Measurements from ENCODE around the gene GRAMD1B. TPM values are rescaled to one million over a fixed set of nuclear protein-coding genes. Genes with fewer than 3 reads are reported as not detected.
"Not testable (repeated sequence)": the region's sequence is repeated elsewhere in the genome, so short reads cannot be mapped to it uniquely, and the experiment has no call there.

Gene GRAMD1B
- total RNA-seq, 1 donor from 2014 or later, result 15.0 TPM

DNA sequence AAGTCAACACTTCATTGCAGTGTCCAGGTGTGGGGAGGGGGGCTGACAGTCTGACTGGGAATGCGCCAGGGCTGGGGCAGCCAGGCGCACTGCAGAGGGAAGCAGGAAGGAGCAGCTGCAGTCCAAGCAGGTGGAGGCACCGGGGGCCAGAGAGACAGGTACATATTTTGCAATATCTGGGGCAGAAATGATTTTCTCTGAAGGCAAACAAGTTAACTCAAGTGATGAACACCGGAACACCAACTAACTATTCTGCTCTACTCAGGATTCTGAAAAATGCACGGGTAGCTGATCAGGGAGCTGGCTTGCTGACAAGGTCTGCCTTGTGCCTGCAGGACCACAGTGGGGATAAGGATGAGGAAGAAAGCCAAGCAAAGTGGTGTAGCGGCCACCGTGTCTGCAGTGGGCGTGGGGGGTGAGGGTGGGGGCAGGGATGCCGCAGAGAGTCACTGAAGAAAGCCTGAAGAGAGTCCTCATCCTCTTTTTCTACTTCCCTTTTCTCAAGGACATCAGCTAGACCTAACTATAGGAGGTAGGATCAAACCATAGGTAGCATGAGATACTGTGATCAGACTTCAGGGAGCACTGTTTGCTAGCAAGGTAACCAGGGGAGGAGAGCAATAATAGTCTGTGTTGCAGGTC, 141.0 kb downstream of the GRAMD1B start:
- peaks cover 6% of the 10 kb centered on the region for H3K4me1 Mint-ChIP-seq
- no peaks in the 10 kb centered on the region for H3K27me3 Mint-ChIP-seq
- H3K4me3 Mint-ChIP-seq, result no peak overlapping the region
- intact Hi-C loops (cut with micrococcal nuclease), result no loop called here
- H3K9me3 Mint-ChIP-seq, result no peaks in the 10 kb centered on the region
- ATAC-seq (ENCODE audit: low read depth), result no peak
- POLR2A ChIA-PET, result no interaction called here
- H3K27ac Mint-ChIP-seq, result no peak overlapping the region
- CTCF ChIA-PET, result interaction anchor here (1.1 kb wide), 1 partner anchor 10 kb away, joined by 3 read pairs; no protein-coding TSS in a partner anchor
- no peaks in the 10 kb centered on the region for H3K36me3 Mint-ChIP-seq (ENCODE audit: low read depth)
- TF ChIP-seq, protein P1, sequence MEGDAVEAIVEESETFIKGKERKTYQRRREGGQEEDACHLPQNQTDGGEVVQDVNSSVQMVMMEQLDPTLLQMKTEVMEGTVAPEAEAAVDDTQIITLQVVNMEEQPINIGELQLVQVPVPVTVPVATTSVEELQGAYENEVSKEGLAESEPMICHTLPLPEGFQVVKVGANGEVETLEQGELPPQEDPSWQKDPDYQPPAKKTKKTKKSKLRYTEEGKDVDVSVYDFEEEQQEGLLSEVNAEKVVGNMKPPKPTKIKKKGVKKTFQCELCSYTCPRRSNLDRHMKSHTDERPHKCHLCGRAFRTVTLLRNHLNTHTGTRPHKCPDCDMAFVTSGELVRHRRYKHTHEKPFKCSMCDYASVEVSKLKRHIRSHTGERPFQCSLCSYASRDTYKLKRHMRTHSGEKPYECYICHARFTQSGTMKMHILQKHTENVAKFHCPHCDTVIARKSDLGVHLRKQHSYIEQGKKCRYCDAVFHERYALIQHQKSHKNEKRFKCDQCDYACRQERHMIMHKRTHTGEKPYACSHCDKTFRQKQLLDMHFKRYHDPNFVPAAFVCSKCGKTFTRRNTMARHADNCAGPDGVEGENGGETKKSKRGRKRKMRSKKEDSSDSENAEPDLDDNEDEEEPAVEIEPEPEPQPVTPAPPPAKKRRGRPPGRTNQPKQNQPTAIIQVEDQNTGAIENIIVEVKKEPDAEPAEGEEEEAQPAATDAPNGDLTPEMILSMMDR (IDR thresholded peaks at IDR 0.05), result no peak
- DNase-seq, result no peak

DNA sequence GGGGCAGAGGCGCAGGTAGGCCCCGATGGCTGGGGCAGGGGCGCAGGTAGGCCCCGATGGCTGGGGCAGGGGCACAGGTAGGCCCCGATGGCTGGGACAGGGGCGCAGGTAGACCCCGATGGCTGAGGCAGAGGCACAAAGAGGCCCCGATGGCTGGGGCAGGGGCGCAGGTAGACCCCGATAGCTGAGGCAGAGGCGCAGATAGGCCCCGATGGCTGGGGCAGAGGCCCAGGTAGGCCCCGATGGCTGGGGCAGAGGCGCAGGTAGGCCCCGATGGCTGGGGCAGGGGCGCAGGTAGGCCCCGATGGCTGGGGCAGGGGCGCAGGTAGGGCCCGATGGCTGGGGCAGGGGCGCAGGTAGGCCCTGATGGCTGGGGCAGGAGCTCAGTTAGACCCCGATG, 142.7 kb downstream of the GRAMD1B start:
- H3K36me3 Mint-ChIP-seq (ENCODE audit: low read depth); CTCF ChIA-PET; DNase-seq; intact Hi-C loops (cut with micrococcal nuclease); H3K4me3 Mint-ChIP-seq; H3K27ac Mint-ChIP-seq; ATAC-seq (ENCODE audit: low read depth); H3K9me3 Mint-ChIP-seq; H3K27me3 Mint-ChIP-seq: not testable (repeated sequence)
- POLR2A ChIA-PET, result interaction anchor here (0.5 kb wide), 1 partner anchor 280 kb away, joined by 5 read pairs; no protein-coding TSS in a partner anchor
- peaks cover 18% of the 10 kb centered on the region for H3K4me1 Mint-ChIP-seq

GRCh38 chr11:123573286-123573685, 143.2 kb downstream of the GRAMD1B start:
- intact Hi-C loops (cut with micrococcal nuclease), result no loop called here
- Mint-ChIP-seq H3K9me3 (no peaks in the 10 kb centered on the region), H3K27ac (no peak overlapping the region), H3K4me1 (peaks cover 18% of the 10 kb centered on the region), H3K4me3 (no peak overlapping the region), H3K36me3 (ENCODE audit: low read depth) (no peaks in the 10 kb centered on the region), H3K27me3 (no peaks in the 10 kb centered on the region)
- CTCF ChIA-PET, result interaction anchor here (1.0 kb wide), 1 partner anchor 14 kb away, joined by 3 read pairs; no protein-coding TSS in a partner anchor
- TF ChIP-seq, protein P1 (IDR thresholded peaks at IDR 0.05), result no peak
- POLR2A ChIA-PET, result interaction anchor here (0.5 kb wide), 1 partner anchor 280 kb away, joined by 5 read pairs; no protein-coding TSS in a partner anchor
- ATAC-seq (ENCODE audit: low read depth), result no peak
- no peak for DNase-seq

- Mint-ChIP-seq H3K4me1 (peaks cover 19% of the 10 kb centered on the region), H3K27ac (no peak overlapping the region)
- CTCF ChIA-PET, result interaction anchor here (1.3 to 2.5 kb wide), 3 partner anchors 9 to 66 kb away, joined by 3 to 11 read pairs (median 4); no protein-coding TSS in a partner anchor
Observed at GRCh38 chr11:123575441-123575840, 145.4 kb downstream of the GRAMD1B start.

GRCh38 chr11:123576082-123576481, 146.0 kb downstream of the GRAMD1B start:
- intact Hi-C loops (cut with micrococcal nuclease), result loop anchor here (2.0 to 5.0 kb wide), 2 partner anchors 15 to 464 kb away; no protein-coding TSS in a partner anchor
- no peaks in the 10 kb centered on the region for H3K9me3 Mint-ChIP-seq
- no peaks in the 10 kb centered on the region for H3K27me3 Mint-ChIP-seq
- DNase-seq, result no peak
- ChIA-PET CTCF (interaction anchor here (0.7 to 2.5 kb wide), 17 partner anchors 10 to 237 kb away, joined by 3 to 36 read pairs (median 5); no protein-coding TSS in a partner anchor), POLR2A (no interaction called here)
- no peak overlapping the region for H3K27ac Mint-ChIP-seq
- TF ChIP-seq, protein P1 (IDR thresholded peaks at IDR 0.05), result no peak
- ATAC-seq (ENCODE audit: low read depth), result no peak
- H3K4me3 Mint-ChIP-seq, result peak overlapping the region; percentile 39
- peaks cover 24% of the 10 kb centered on the region for H3K4me1 Mint-ChIP-seq
- H3K36me3 Mint-ChIP-seq (ENCODE audit: low read depth), result no peaks in the 10 kb centered on the region

More at GRCh38 chr11:123575441-123575840, 145.4 kb downstream of the GRAMD1B start:
- POLR2A ChIA-PET, result no interaction called here
- TF ChIP-seq, protein P1 (IDR thresholded peaks at IDR 0.05), result no peak
- Mint-ChIP-seq H3K4me3 (no peak overlapping the region), H3K9me3 (no peaks in the 10 kb centered on the region), H3K27me3 (no peaks in the 10 kb centered on the region), H3K36me3 (ENCODE audit: low read depth) (no peaks in the 10 kb centered on the region)
- intact Hi-C loops (cut with micrococcal nuclease), result loop anchor here (5.0 kb wide), 1 partner anchor 463 kb away; no protein-coding TSS in a partner anchor
- ATAC-seq (ENCODE audit: low read depth), result no peak
- DNase-seq, result no peak

All from activated B cell treated with CpG ODN at 0.5 μM for 24 hours (primary cell).